OCI-LY1 (cell line): ENCODE results near the gene IL15RA.

Source experiments
- EZH2 ChIP-seq: fragments of 200-600 bp; sonication (generic), shearing (Covaris generic); IDR thresholded peaks from 2 replicates; pipeline ENCODE4 v1.8.0; 2017; ENCODE audit warnings: borderline replicate concordance, mixed run types, mild to moderate bottlenecking, antibody characterized with exemption, low read length, moderate library complexity, mixed read lengths
- TF ChIP-seq, protein P1 (sequence below): fragments of 200-600 bp; sonication (generic), shearing (Covaris generic); IDR thresholded peaks from 2 replicates; pipeline ENCODE4 v1.5.1; 2017; ENCODE audit warnings: mild to moderate bottlenecking, antibody characterized with exemption, low read length, moderate library complexity, mixed read lengths

DNA sequence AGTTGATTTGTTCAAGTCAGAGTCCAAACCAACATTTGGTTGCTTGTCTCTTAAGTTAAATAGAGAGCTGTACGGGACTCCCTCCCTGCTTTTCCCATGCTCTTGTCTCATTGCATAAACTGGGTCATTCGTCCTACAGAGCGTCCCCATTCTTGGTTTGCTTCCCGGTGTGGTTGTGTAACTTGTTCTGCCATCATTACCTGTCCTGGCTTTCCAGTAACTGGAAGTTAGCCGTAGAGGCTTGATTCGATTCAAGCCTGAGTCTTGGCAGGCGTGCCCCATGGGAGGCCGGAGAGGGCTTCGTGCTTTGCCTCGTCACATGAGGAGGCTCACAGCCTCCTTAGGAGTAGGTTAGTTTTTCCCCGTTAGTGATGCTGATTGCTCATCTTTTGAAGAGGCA, 47.1 kb downstream of the IL15RA start:
- TF ChIP-seq, protein P1, sequence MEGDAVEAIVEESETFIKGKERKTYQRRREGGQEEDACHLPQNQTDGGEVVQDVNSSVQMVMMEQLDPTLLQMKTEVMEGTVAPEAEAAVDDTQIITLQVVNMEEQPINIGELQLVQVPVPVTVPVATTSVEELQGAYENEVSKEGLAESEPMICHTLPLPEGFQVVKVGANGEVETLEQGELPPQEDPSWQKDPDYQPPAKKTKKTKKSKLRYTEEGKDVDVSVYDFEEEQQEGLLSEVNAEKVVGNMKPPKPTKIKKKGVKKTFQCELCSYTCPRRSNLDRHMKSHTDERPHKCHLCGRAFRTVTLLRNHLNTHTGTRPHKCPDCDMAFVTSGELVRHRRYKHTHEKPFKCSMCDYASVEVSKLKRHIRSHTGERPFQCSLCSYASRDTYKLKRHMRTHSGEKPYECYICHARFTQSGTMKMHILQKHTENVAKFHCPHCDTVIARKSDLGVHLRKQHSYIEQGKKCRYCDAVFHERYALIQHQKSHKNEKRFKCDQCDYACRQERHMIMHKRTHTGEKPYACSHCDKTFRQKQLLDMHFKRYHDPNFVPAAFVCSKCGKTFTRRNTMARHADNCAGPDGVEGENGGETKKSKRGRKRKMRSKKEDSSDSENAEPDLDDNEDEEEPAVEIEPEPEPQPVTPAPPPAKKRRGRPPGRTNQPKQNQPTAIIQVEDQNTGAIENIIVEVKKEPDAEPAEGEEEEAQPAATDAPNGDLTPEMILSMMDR: no peak
- no peak for TF ChIP-seq EZH2
